Suprapubic skin (tissue), 4 donors: ENCODE results near the gene PAX5. TPM values are rescaled to one million over a fixed set of nuclear protein-coding genes. Genes with fewer than 3 reads are reported as not detected.
"Not testable (repeated sequence)": the region's sequence is repeated elsewhere in the genome, so short reads cannot be mapped to it uniquely, and the experiment has no call there.

ENCODE experiments used
- DNase-seq, 2 donors: peaks; one replicate each; pipeline ENCODE4 v3.0.0-alpha.2; 2019; ENCODE audit warnings: low spot score in 2 of 2
- H3K27ac ChIP-seq: fragments of 200-600 bp; sonication (generic); one replicate; pipeline ENCODE4 v1.5.1; 2019
- H3K27me3 ChIP-seq: fragments of 200-600 bp; sonication (generic); one replicate; pipeline ENCODE4 v1.5.1; 2019
- H3K36me3 ChIP-seq: fragments of 200-600 bp; sonication (generic); one replicate; pipeline ENCODE4 v1.5.1; 2019
- H3K4me1 ChIP-seq: fragments of 200-600 bp; sonication (generic); one replicate; pipeline ENCODE4 v1.5.1; 2019
- H3K4me3 ChIP-seq: fragments of 200-600 bp; sonication (generic); one replicate; pipeline ENCODE4 v1.5.1; 2019; ENCODE audit warnings: mild to moderate bottlenecking
- H3K9me3 ChIP-seq: fragments of 200-600 bp; sonication (generic); one replicate; pipeline ENCODE4 v1.5.1; 2019
- EP300 ChIP-seq: sonication (generic); formaldehyde crosslinking; IDR thresholded peaks from one replicate; pipeline ENCODE4 v1.6.1; 2017; ENCODE audit warnings: antibody characterized with exemption
- POLR2A ChIP-seq, 2 donors: fragments of 450-650 bp; IDR thresholded peaks; one replicate each; pipeline ENCODE4 v1.6.1; 2017; ENCODE audit warnings: antibody characterized with exemption in 2 of 2, mild to moderate bottlenecking in 2 of 2, moderate library complexity in 2 of 2
- POLR2AphosphoS5 ChIP-seq, 3 donors: sonication (generic); formaldehyde crosslinking; IDR thresholded peaks; one replicate each; pipeline ENCODE4 v1.6.1; 2017; ENCODE audit warnings: antibody characterized with exemption in 3 of 3
- WGBS: methylation state at CpG from one replicate; pipeline ENCODE4 v1.1.5; 2018; 5-methylcytosine and 5-hydroxymethylcytosine counted together
- total RNA-seq, 4 donors: library from RNA; depleted of rRNA; stranded (reverse); fragments of >200 nt; gene quantifications; one replicate each; pipeline ENCODE4 v1.1.0, GENCODE V29; 2016
- TF ChIP-seq, protein P1 (sequence below), 2 donors: fragments of 200-600 bp in 1 of 2; fragments of 450-650 bp in 1 of 2; sonication (generic) in 1 of 2; IDR thresholded peaks; one replicate each; pipeline ENCODE4 v1.5.1; 2016 to 2019; ENCODE audit warnings: antibody characterized with exemption in 2 of 2, mild to moderate bottlenecking in 1 of 2, moderate library complexity in 1 of 2

PAX5 gene
- under 1 TPM in 1 of 4 donors, not detected in 3; 0.04 TPM for total RNA-seq

DNA sequence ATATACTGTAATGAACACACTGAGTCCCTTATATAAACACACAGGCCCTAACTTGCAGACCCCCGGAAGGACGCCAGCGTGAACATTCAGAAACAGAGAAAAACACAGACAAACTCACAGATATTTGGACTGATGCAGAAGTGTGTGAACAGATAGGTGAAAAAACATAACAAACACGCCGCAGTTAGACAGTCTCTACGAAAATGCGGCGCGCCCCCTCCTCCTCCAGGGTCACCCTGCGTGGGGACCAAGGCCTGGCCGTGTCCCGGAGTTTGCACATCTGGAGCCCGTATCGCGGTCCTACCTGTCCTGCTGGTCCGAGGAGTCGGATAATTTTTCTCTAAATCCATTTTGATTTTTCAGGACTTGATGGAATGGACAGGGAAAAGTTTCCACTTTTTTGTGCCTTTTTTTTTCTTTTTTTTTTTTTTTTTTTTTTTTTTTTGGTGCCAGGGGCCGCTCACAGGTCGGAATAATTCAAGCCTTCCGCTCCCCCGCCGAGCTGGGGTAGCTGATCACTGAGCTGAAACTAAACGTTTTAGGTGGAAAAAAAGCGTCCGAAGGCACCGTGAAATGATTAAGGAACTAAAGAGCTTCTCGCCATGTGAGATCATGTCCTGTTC, at the start of gene PAX5:
Gene PAX5, minus strand, starts transcription at position 587 of the 623 bp plus-strand sequence. Its CDS starts 237 bp downstream, at position 350.
- 25% methylated on average over 26 of the region's 27 CpGs for WGBS
- TF ChIP-seq, protein P1, sequence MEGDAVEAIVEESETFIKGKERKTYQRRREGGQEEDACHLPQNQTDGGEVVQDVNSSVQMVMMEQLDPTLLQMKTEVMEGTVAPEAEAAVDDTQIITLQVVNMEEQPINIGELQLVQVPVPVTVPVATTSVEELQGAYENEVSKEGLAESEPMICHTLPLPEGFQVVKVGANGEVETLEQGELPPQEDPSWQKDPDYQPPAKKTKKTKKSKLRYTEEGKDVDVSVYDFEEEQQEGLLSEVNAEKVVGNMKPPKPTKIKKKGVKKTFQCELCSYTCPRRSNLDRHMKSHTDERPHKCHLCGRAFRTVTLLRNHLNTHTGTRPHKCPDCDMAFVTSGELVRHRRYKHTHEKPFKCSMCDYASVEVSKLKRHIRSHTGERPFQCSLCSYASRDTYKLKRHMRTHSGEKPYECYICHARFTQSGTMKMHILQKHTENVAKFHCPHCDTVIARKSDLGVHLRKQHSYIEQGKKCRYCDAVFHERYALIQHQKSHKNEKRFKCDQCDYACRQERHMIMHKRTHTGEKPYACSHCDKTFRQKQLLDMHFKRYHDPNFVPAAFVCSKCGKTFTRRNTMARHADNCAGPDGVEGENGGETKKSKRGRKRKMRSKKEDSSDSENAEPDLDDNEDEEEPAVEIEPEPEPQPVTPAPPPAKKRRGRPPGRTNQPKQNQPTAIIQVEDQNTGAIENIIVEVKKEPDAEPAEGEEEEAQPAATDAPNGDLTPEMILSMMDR (IDR thresholded peaks at IDR 0.05) = no peak
- TF ChIP-seq POLR2AphosphoS5 (IDR thresholded peaks at IDR 0.05) = no peak
- TF ChIP-seq POLR2A (IDR thresholded peaks at IDR 0.05) = no peak
- TF ChIP-seq EP300 = no peak
- peaks cover 100% of the 10 kb centered on the region for H3K27me3 ChIP-seq
- peak in 1 of 2 donors; percentile 68 for DNase-seq
- peaks cover 63% of the 10 kb centered on the region for H3K4me1 ChIP-seq
- no peaks in the 10 kb centered on the region for H3K36me3 ChIP-seq
- no peaks in the 10 kb centered on the region for H3K9me3 ChIP-seq
- H3K27ac ChIP-seq = no peak within 1 kb of the TSS
- peak within 1 kb of the TSS; percentile 41 for H3K4me3 ChIP-seq

DNA sequence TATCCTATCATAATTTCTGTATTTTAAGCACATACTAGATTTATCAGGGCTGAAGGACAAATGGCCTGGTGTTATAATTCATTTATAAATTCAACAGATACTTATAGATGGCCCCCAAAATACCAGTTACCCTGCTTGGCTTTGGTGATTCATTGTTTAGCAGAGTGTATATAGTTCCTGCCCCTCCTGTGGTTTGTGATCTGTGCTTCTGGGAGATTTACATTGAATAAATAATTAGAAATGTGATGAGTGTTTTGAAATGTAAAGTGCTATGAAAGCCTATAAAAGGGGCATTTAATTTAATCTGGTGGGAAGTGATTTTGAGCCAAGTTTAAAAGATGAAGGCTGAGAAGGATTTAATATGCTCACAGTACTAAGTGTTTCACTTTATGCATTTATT, 49.6 kb upstream of the PAX5 start:
- no peak for DNase-seq
- Histone ChIP-seq H3K4me3 (no peak overlapping the region), H3K9me3 (no peaks in the 10 kb centered on the region), H3K27ac (no peak overlapping the region), H3K4me1 (peaks cover 34% of the 10 kb centered on the region), H3K36me3 (peaks cover 20% of the 10 kb centered on the region), H3K27me3 (no peaks in the 10 kb centered on the region)
- no peak for TF ChIP-seq POLR2A (IDR thresholded peaks at IDR 0.05)
- TF ChIP-seq, protein P1 (IDR thresholded peaks at IDR 0.05) = no peak
- no peak for TF ChIP-seq EP300
- TF ChIP-seq POLR2AphosphoS5 (IDR thresholded peaks at IDR 0.05) = no peak

GRCh38 chr9:37082214-37082765, 48.2 kb upstream of the PAX5 start:
- TF ChIP-seq POLR2AphosphoS5 (IDR thresholded peaks at IDR 0.05) (no peak), POLR2A (IDR thresholded peaks at IDR 0.05) (no peak), EP300 (no peak)
- TF ChIP-seq, protein P1 (IDR thresholded peaks at IDR 0.05) = no peak
- Histone ChIP-seq H3K4me1 (peaks cover 34% of the 10 kb centered on the region), H3K27me3 (no peaks in the 10 kb centered on the region), H3K9me3 (no peaks in the 10 kb centered on the region), H3K27ac (no peak overlapping the region), H3K36me3 (peaks cover 10% of the 10 kb centered on the region), H3K4me3 (no peak overlapping the region)
- 46% methylated on average over 4 of the region's 4 CpGs for WGBS
- no peak for DNase-seq

GRCh38 chr9:37081507-37081906, 47.4 kb upstream of the PAX5 start:
- not testable (repeated sequence) for H3K36me3 ChIP-seq, H3K4me3 ChIP-seq, H3K27ac ChIP-seq, DNase-seq, H3K27me3 ChIP-seq, H3K9me3 ChIP-seq
- peaks cover 34% of the 10 kb centered on the region for H3K4me1 ChIP-seq
- 98% methylated on average over 20 of the region's 20 CpGs for WGBS

GRCh38 chr9:37080165-37080628, 46.1 kb upstream of the PAX5 start:
- H3K27me3 ChIP-seq, H3K36me3 ChIP-seq, H3K9me3 ChIP-seq: not testable (repeated sequence)
- peak; percentile 71 to 80 for DNase-seq
- WGBS = under 1% methylated on average over 27 of the region's 32 CpGs
- Histone ChIP-seq H3K4me3 (peak overlapping the region; percentile 74), H3K27ac (peak overlapping the region; percentile 79), H3K4me1 (peaks cover 29% of the 10 kb centered on the region)

DNA sequence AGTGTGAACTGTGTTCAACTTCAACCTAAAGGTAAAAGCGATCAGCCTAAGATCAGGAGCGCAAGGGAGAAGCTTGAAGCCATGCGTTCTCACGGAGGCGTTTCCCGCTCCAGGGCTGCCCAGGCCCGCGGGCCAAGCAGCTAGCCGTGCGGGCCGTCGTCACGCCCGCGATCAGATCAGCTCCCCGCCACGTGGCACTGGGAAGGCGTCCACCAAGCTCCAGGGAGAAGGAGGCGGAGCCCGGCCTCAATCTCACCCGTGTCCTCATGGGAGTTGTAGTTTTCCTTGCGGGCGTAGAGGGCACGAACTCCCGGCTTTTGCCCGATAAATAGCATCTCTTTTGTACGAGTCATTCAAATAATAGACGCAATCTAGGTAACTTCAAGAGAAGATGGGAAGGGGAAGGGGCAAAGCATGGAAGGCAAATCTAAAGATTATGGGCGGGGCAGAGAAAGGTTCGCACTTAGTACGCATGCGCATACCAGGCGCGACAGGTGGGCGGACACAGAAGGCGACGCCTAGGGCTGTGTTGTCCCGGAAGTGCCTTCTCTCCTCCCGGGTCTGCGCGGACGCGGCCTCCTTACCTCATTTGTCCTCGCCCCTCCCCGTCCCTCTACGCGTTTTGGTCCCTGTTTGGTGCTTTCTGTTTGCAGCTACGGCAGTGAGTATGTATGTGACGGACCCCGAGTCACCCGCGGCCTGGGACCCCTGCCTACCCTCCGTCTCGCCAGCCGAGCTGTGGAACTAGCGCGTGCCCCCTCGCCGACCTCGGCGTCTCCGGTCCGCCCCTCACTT, 45.5 kb upstream of the PAX5 start:
- H3K4me1 ChIP-seq = peaks cover 27% of the 10 kb centered on the region
- TF ChIP-seq, protein P1 (IDR thresholded peaks at IDR 0.05) = no peak
- TF ChIP-seq POLR2AphosphoS5 (IDR thresholded peaks at IDR 0.05) = peak in 1 of 3 donors; percentile 40
- no peak for TF ChIP-seq EP300
- TF ChIP-seq POLR2A (IDR thresholded peaks at IDR 0.05) = peak in 1 of 2 donors; percentile 57
- peak overlapping the region; percentile 79 for H3K27ac ChIP-seq
- no peaks in the 10 kb centered on the region for H3K27me3 ChIP-seq
- DNase-seq = peak; percentile 94 to 95
- peak overlapping the region; percentile 74 for H3K4me3 ChIP-seq
- WGBS = 3% methylated on average over 48 of the region's 63 CpGs
- no peaks in the 10 kb centered on the region for H3K9me3 ChIP-seq
- H3K36me3 ChIP-seq = no peaks in the 10 kb centered on the region

- H3K4me1 ChIP-seq, H3K4me3 ChIP-seq, H3K27ac ChIP-seq, H3K36me3 ChIP-seq, DNase-seq, H3K9me3 ChIP-seq, H3K27me3 ChIP-seq: not testable (repeated sequence)
- 80% methylated on average over 4 of the region's 4 CpGs for WGBS
These were observed 40.7 kb upstream of the PAX5 start for GRCh38 chr9:37074790-37075189.
